NB4 (cell line): ENCODE results near the gene POU6F2.

Source experiments
- CTCF ChIP-seq: IDR thresholded peaks from one replicate; pipeline ENCODE4 v1.5.1; 2012; ENCODE audit warnings: low read depth, low read length
- MAX ChIP-seq: IDR thresholded peaks from 2 replicates; pipeline ENCODE4 v1.6.1; 2011; ENCODE audit warnings: low read depth, low read length
- MYC ChIP-seq: IDR thresholded peaks from 2 replicates; pipeline ENCODE4 v1.6.1; 2011; ENCODE audit warnings: low read depth, low read length
- POLR2A ChIP-seq: IDR thresholded peaks from 2 replicates; pipeline ENCODE4 v1.6.1; 2011; ENCODE audit warnings: mild to moderate bottlenecking; ENCODE audit not compliant: insufficient read length; ENCODE audit errors: extremely low read depth

- TF ChIP-seq CTCF (no peak), POLR2A (no peak), MAX (no peak), MYC (no peak)
Observed at GRCh38 chr7:38951213-38951612, 26.5 kb upstream of the POU6F2 start.
